Ovary (tissue), 9 donors: Measurements from ENCODE around the gene SLC29A1. TPM values are rescaled to one million over a fixed set of nuclear protein-coding genes. Genes with fewer than 3 reads are reported as not detected.

Experiments
- DNase-seq, 5 donors: peaks; one replicate each; pipeline ENCODE4 v3.0.0-alpha.2; 2019 to 2020
- H3K27ac ChIP-seq, 2 donors: fragments of 200-600 bp; one replicate each; pipeline versions ENCODE4 v1.5.1 to v1.8.0; 2019 to 2022
- H3K27me3 ChIP-seq: fragments of 200-600 bp; one replicate; pipeline ENCODE4 v1.8.0; 2022
- H3K36me3 ChIP-seq: fragments of 200-600 bp; sonication (generic); one replicate; pipeline ENCODE4 v1.5.1; 2019
- H3K4me1 ChIP-seq: one replicate; pipeline ENCODE4 v1.8.1; 2013; ENCODE audit warnings: mild to moderate bottlenecking, moderate library complexity; ENCODE audit not compliant: insufficient read depth
- H3K4me3 ChIP-seq: fragments of 200-600 bp; sonication (generic); one replicate; pipeline ENCODE4 v1.5.1; 2017
- H3K9me3 ChIP-seq, 2 donors: fragments of 200-600 bp in 1 of 2; sonication (generic) in 1 of 2; one replicate each; pipeline versions ENCODE4 v1.5.1 to v1.8.1; 2013 to 2019; ENCODE audit warnings: mild to moderate bottlenecking in 1 of 2, moderate library complexity in 1 of 2
- EP300 ChIP-seq: sonication (generic); formaldehyde crosslinking; IDR thresholded peaks from one replicate; pipeline ENCODE4 v1.6.1; 2017; ENCODE audit warnings: antibody characterized with exemption
- POLR2A ChIP-seq: fragments of 450-650 bp; IDR thresholded peaks from one replicate; pipeline ENCODE4 v1.6.1; 2017; ENCODE audit warnings: antibody characterized with exemption, mild to moderate bottlenecking, moderate library complexity
- WGBS, 3 donors: extraction: QIAGEN DNeasy Blood & Tissue Kit in 1 of 3; methylation state at CpG; one replicate each; pipeline versions ENCODE4 v1.1.5 to v1.1.7; 2013 to 2017; 5-methylcytosine and 5-hydroxymethylcytosine counted together
- intact Hi-C, 4 donors: fragments of 100-400 bp; cut with DNase I; formaldehyde crosslinking; loops; one replicate each; pipeline versions ENCODE4 v1.11.0 to v1.15.1; 2022 to 2023
- polyA plus RNA-seq, 2 donors: library from polyadenylated mRNA; stranded (reverse); fragments of 200-250 nt in 1 of 2; fragments of 350-450 nt in 1 of 2; fragmentation: Illumina TruSeq in 1 of 2; extraction: RNeasy Lipid Tissue Mini Kit (QIAGEN cat#74804) in 1 of 2; gene quantifications; one replicate each; pipeline ENCODE4 v1.2.3, GENCODE V29; 2013 to 2014
- total RNA-seq, 7 donors: library from RNA; depleted of rRNA in 2 of 7; stranded (reverse); fragments of >200 nt in 2 of 7; fragmentation: NEBNext Ultra II Directional in 3 of 7; extraction: Animal tissue kit (Norgen Biotek cat#: 25700) in 3 of 7; gene quantifications; one replicate each; pipeline versions ENCODE4 v1.1.0 to v1.2.4, GENCODE V29; 2016 to 2023
- TF ChIP-seq, protein P1 (sequence below), 3 donors: fragments of 450-650 bp in 2 of 3; fragments of 200-600 bp in 1 of 3; IDR thresholded peaks; one replicate each; pipeline versions ENCODE4 v1.5.1 to v1.8.0; 2016 to 2022; ENCODE audit warnings: antibody characterized with exemption in 3 of 3, mild to moderate bottlenecking in 1 of 3
- donor health status: DM: no; HTN: no; CAD: no; lungs with moderate emphysema.
- donor health status: DM: no; HTN: no; CAD: no.
- donor health status: Bipolar disorder and iron deficiency.
- donor health status: DM: yes; HTN: yes; CAD: no.
- donor health status: DM: no; HTN: no; CAD: no.
- donor health status: DM: yes; HTN: yes; CAD: no.

SLC29A1 gene
- total and polyA plus RNA-seq, 9 donors, result 11.2 to 54.0 (median 30.2) TPM

DNA sequence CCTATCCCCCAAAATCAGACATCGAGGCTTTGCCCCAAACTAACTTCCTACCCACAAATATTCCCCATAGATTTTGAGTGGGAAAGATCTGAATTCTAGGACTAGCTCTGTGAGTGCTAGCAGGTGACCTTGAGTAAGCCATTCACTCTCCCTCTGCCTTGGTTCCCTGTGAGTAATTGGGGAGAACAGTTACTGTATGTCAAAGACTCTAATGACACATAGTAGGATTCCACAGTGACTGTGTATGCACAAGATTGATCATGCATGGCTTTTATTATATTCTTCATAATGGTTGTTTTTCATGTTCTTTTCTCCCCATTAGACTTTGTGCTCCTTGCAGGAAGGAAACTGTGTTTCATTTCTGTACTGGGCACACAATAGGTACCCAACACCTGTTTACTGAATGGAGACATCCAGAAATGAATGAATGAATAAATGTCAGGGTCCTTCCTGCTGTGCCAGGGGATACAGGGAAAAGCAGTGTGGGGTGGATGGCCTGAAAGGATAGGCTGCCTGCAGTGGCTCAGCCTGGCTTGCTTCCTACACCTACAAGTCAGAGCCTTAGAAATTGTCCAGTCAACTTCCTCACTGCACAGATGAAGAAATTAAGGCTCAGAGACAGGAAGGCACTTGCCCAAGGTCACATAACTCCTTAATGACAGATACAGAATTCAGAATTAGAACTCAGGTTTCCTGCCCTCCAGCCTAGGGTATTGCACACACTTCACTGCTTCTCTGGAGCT is 46.0 kb downstream of the SLC29A1 start:
- Histone ChIP-seq H3K27ac (no peak overlapping the region), H3K4me3 (no peak overlapping the region), H3K9me3 (no peaks in the 10 kb centered on the region), H3K27me3 (no peaks in the 10 kb centered on the region), H3K36me3 (no peaks in the 10 kb centered on the region), H3K4me1 (peaks cover 3% of the 10 kb centered on the region)
- no peak for DNase-seq
- WGBS, 3 donors, result 72 to 78% (median 78%) methylated on average over 1 of the region's 1 CpG
- intact Hi-C loops, result no loop called here
- TF ChIP-seq EP300 (no peak), POLR2A (no peak)
- TF ChIP-seq, protein P1, sequence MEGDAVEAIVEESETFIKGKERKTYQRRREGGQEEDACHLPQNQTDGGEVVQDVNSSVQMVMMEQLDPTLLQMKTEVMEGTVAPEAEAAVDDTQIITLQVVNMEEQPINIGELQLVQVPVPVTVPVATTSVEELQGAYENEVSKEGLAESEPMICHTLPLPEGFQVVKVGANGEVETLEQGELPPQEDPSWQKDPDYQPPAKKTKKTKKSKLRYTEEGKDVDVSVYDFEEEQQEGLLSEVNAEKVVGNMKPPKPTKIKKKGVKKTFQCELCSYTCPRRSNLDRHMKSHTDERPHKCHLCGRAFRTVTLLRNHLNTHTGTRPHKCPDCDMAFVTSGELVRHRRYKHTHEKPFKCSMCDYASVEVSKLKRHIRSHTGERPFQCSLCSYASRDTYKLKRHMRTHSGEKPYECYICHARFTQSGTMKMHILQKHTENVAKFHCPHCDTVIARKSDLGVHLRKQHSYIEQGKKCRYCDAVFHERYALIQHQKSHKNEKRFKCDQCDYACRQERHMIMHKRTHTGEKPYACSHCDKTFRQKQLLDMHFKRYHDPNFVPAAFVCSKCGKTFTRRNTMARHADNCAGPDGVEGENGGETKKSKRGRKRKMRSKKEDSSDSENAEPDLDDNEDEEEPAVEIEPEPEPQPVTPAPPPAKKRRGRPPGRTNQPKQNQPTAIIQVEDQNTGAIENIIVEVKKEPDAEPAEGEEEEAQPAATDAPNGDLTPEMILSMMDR (IDR thresholded peaks at IDR 0.05), result no peak

DNA sequence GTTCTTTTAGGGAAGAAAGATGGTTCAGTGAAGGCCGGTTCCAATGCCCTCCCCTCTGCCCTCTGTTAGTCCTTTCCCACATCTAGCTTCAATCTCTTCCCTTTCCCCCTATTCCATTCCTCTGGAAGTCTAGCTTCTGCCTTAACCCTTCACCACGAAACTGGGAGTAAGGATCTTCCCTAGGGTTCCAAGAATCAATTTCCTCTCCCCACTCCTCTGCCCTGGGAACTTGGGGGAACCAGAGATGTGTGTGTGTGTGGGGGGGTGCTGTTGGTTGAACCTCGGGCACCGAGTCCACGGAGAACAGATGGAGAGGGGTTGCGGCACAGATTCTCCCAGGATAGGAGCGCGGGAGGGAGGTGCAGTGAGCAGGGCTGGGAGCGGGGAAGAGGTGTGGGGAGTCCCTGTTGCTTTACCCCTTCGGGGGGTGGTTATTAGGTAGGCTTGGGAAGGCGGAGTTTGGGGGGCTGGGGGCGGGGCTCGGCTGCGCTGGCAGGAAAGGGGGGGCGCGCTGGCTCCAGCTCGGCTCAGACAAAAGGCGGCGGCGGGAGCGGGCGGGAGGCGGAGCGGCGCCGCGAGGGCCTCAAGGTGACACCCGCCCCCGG is 46.6 kb downstream of the SLC29A1 start, which contains the start of gene TMEM151B:
Gene TMEM151B, plus strand, starts transcription at position 530 of the 605 bp plus-strand sequence. CDS start 293 bp downstream, outside the sequence.
- H3K4me1 ChIP-seq, result no peaks in the 10 kb centered on the region
- WGBS, 3 donors, result 10 to 19% (median 17%) methylated on average over 13 to 29 of the region's 29 CpGs
- H3K36me3 ChIP-seq, result no peaks in the 10 kb centered on the region
- no peak within 1 kb of the TSS for H3K27ac ChIP-seq
- peak in 1 of 5 donors; percentile 29 for DNase-seq
- H3K9me3 ChIP-seq, result no peaks in the 10 kb centered on the region
- no peak for TF ChIP-seq EP300
- TF ChIP-seq, protein P1 (IDR thresholded peaks at IDR 0.05), result no peak
- no peaks in the 10 kb centered on the region for H3K27me3 ChIP-seq
- no peak within 1 kb of the TSS for H3K4me3 ChIP-seq
- intact Hi-C loops, result no loop called here

DNA sequence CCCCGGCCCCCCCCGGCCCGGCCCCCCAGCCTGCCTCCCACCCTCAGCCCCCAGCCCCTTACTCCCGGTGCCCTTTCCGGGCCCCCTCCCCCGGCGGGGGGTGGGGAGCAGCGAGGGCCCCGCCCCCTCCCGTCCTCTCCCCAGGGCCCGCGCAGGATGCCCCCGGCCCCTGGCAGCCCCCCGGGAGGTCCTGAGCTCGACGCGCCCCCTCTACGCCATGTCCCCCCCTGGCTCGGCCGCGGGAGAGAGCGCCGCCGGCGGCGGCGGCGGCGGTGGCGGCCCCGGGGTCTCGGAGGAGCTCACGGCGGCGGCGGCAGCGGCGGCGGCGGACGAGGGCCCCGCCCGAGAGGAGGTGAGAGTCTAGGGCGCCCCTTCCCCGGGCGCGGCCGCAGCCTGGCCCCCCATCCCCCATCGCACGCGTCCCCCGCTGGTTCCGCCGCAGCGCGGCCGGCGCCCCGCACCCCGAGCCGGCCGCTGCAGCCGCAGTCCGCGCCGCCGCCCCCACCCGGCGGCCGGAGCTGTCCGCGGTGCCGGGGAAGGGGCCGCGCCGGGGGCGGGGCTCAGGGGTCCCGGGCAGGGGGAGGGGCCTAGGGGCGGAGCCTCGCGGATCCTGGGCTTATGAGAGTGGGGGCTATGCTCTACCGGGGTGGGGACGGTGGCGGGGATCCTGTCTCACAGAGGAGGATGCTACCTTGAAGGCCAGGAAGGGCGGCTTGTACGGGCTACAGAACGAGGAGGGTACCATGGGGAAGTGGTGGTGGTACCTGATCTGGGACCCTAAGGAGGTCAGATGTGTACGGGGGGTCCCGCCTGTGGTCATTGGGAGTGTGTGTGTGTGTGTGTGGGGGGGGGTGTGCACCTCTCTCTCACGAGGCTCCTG is 47.4 kb downstream of the SLC29A1 start:
- no peaks in the 10 kb centered on the region for H3K36me3 ChIP-seq
- H3K27me3 ChIP-seq, result no peaks in the 10 kb centered on the region
- H3K9me3 ChIP-seq, result no peaks in the 10 kb centered on the region
- H3K27ac ChIP-seq, result no peak overlapping the region
- intact Hi-C loops, result no loop called here
- no peaks in the 10 kb centered on the region for H3K4me1 ChIP-seq
- no peak for TF ChIP-seq POLR2A
- TF ChIP-seq, protein P1 (IDR thresholded peaks at IDR 0.05), result no peak
- no peak for TF ChIP-seq EP300
- 1 to 4% (median 2%) methylated on average over 9 to 90 of the region's 90 CpGs for WGBS, 3 donors
- peak in 2 of 5 donors; percentile 40 to 47 for DNase-seq
- no peak overlapping the region for H3K4me3 ChIP-seq

DNA sequence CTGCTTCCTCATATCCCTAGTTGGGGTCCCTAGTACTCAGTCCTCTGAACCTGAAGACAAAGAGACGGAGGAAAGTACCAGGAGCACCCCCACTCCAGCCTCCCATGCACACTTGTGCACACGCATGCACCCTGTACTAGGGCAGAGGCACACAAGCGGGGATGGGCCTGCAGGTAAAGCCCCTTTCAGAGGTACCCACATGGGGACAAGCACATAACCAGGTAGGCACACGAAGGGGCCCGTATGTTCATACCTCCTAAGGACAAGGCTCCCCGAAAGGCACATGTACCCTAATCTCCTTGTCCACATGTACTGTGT is 48.0 kb downstream of the SLC29A1 start:
- Histone ChIP-seq H3K27me3 (no peaks in the 10 kb centered on the region), H3K4me3 (no peak overlapping the region), H3K36me3 (no peaks in the 10 kb centered on the region), H3K27ac (no peak overlapping the region), H3K9me3 (no peaks in the 10 kb centered on the region), H3K4me1 (no peaks in the 10 kb centered on the region)
- no peak for DNase-seq
- WGBS, 3 donors, result 60 to 69% (median 62%) methylated on average over 6 of the region's 6 CpGs
- intact Hi-C loops, result no loop called here
- TF ChIP-seq, protein P1 (IDR thresholded peaks at IDR 0.05), result no peak
- TF ChIP-seq EP300 (no peak), POLR2A (no peak)
